Mononuclear cell (primary cell): ENCODE measurements around the gene ENTR1. TPM values are rescaled to one million over a fixed set of nuclear protein-coding genes. Genes with fewer than 3 reads are reported as not detected.
"Not testable (repeated sequence)": the region's sequence is repeated elsewhere in the genome, so short reads cannot be mapped to it uniquely, and the experiment has no call there.

Experiments used
- H3K27me3 ChIP-seq: 2 replicates; pipeline ENCODE4 v1.6.0; 2011; ENCODE audit warnings: low read length, control low read depth; ENCODE audit not compliant: insufficient read depth
- H3K4me1 ChIP-seq: 2 replicates; pipeline ENCODE4 v1.5.1; 2011; ENCODE audit warnings: mild to moderate bottlenecking, low read length, control low read depth; ENCODE audit not compliant: insufficient read depth
- H3K4me3 ChIP-seq: 2 replicates; pipeline ENCODE4 v1.5.1; 2011; ENCODE audit warnings: mild to moderate bottlenecking, low read length, moderate library complexity
- H3K9me3 ChIP-seq: 2 replicates; pipeline ENCODE4 v1.5.1; 2011; ENCODE audit warnings: low read depth, mild to moderate bottlenecking, control low read depth, low read length
- total RNA-seq: library from RNA; depleted of rRNA; stranded (reverse); fragments of >200 nt; gene quantifications from one replicate; pipeline ENCODE4 v1.2.3, GENCODE V29; 2012

ENTR1 gene
- total RNA-seq, 1 donor: 16.2 TPM

GRCh38 chr9:136412962-136413361 is 2.5 kb upstream of the ENTR1 start:
- no peak overlapping the region for H3K4me3 ChIP-seq
- H3K4me1 ChIP-seq: peaks cover 27% of the 10 kb centered on the region
- H3K9me3 ChIP-seq: no peaks in the 10 kb centered on the region
- H3K27me3 ChIP-seq: no peaks in the 10 kb centered on the region

DNA sequence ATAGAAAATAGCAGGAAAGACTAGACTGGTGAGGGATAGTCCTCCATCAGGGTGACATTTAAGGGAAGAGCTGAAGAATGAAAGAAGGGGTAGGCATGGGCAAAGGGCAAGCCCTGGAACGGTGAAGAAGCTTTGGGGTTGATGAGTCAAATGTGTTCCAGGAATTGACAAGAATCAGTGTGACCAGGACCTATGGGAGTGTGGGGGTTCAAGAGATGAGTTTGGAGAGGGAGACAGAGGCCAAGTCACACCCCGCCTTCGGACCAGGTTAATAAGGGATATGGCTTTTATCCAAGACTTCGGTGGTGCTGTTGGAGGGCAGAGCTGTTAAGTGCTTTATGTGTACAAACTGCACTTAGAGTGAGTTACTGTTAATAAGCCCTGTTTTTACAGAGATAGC is 964 bp upstream of the ENTR1 start:
- peaks cover 27% of the 10 kb centered on the region for H3K4me1 ChIP-seq
- H3K4me3 ChIP-seq: peak overlapping the region; percentile 84
- H3K27me3 ChIP-seq: no peaks in the 10 kb centered on the region
- H3K9me3 ChIP-seq: no peaks in the 10 kb centered on the region

- H3K4me3 ChIP-seq: peak overlapping the region; percentile 84
- H3K4me1 ChIP-seq: peaks cover 34% of the 10 kb centered on the region
- H3K27me3 ChIP-seq: no peaks in the 10 kb centered on the region
- H3K9me3 ChIP-seq: no peaks in the 10 kb centered on the region
Measured at GRCh38 chr9:136409557-136410455, 608 bp downstream of the ENTR1 start.

DNA sequence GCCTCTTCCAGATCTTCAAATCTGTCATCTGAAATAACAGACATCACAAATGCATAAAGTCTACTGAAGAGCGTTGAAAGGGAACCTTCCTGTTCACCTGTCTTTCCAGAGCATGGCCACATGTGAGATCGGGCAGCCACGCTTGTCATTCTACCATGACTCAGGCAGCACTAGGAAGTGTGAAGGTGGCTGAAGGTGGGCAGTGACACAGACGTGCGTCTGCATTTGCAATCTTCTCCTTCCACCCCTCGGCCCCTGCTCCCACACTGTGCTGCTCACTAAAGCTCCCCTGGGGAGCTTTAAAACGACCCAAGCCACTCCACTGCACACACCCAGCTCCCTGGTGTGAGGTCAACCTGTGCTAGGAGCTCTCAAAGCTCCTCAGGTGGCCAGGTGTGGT is 2.5 kb downstream of the ENTR1 start:
- H3K4me1 ChIP-seq: peaks cover 50% of the 10 kb centered on the region
- H3K9me3 ChIP-seq: no peaks in the 10 kb centered on the region
- no peaks in the 10 kb centered on the region for H3K27me3 ChIP-seq

DNA sequence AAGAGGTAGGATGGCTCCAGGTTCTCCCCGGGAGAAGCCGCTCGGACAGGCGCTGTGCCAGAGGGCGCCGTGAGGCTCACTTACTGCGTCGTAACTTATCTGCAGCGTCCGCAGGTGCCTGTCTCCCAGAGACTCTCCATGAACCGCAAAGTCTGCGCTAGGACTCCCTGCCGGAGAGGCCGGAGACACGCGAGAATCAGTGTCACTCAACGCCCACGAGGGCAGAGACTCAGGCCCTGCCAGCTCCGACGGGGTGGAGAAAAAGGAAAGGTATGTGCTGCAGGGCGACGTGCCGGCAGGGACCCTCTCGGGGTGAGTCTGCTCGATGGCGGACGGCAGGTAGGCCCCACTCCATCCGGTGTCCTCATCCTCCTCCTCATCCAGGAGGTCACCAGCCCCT is 3.4 kb downstream of the ENTR1 start:
- H3K9me3 ChIP-seq, H3K27me3 ChIP-seq, H3K4me3 ChIP-seq: not testable (repeated sequence)
- H3K4me1 ChIP-seq: peaks cover 50% of the 10 kb centered on the region

More for the DNA sequence above, 2.5 kb downstream of the ENTR1 start:
- H3K4me3 ChIP-seq: no peak overlapping the region

DNA sequence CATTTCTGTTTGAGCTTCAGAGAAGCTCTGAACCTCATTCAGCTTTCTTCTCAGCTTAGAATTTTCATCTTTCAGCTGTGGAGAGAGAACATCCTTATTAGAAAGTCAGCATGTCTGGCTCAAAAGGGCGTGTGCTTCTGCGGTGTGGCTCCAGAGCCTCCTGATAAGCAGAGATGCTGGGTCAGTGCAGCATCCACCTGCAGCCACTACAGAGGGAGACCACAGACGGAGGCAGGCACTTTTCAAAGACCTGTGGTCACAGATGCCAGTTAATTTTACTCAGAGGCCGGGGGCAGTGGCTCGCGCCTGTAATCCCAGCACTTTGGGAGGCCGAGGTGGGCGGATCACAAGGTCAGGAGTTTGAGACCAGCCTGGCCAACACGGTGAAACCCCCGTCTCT is 4.5 kb downstream of the ENTR1 start:
- H3K9me3 ChIP-seq, H3K27me3 ChIP-seq, H3K4me3 ChIP-seq: not testable (repeated sequence)
- H3K4me1 ChIP-seq: peaks cover 41% of the 10 kb centered on the region

GRCh38 chr9:136405481-136405880 is 4.9 kb downstream of the ENTR1 start:
- Histone ChIP-seq H3K4me1 (peaks cover 44% of the 10 kb centered on the region), H3K9me3 (no peaks in the 10 kb centered on the region), H3K4me3 (no peak overlapping the region), H3K27me3 (no peaks in the 10 kb centered on the region)

DNA sequence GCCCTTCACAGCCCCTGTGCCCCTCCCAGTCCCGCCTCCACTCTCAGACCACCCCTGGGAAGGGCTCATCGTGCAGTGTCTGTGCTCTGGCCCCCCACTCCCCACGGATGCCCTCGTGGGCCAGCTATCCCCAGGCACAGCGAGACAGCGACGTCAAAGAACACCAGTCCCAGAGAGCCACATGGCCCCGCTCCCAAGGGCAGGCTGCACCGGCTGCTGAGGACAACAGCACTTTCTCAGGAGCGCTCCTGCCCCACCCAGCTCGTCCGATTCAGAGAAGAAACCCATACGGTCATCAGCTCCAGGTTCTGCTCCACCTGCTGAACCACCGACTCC is 5.6 kb downstream of the ENTR1 start:
- no peaks in the 10 kb centered on the region for H3K27me3 ChIP-seq
- no peak overlapping the region for H3K4me3 ChIP-seq
- no peaks in the 10 kb centered on the region for H3K9me3 ChIP-seq
- peaks cover 45% of the 10 kb centered on the region for H3K4me1 ChIP-seq

GRCh38 chr9:136403915-136404800 is 6.3 kb downstream of the ENTR1 start:
- H3K9me3 ChIP-seq: no peaks in the 10 kb centered on the region
- no peak overlapping the region for H3K4me3 ChIP-seq
- peaks cover 45% of the 10 kb centered on the region for H3K4me1 ChIP-seq
- no peaks in the 10 kb centered on the region for H3K27me3 ChIP-seq

DNA sequence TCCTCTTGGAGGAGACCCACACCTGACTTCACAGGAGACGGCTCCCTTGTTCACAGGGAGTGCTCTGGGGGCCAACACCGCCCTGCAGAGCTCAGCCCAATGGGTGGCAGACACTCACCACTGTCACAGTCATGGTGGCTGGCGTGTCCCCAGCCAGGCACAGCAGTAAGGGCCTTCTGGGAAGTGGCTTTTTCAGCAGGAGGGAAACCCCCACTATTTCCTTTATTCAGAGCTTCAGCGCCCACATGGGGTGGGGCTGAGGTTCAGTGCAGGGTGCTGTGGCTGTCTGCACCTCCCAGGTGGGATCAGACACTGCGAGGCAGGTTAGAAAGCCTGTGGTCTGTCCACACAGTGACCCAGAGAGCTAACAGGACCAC is 6.9 kb downstream of the ENTR1 start:
- Histone ChIP-seq H3K27me3 (no peaks in the 10 kb centered on the region), H3K9me3 (no peaks in the 10 kb centered on the region), H3K4me3 (no peak overlapping the region), H3K4me1 (peaks cover 45% of the 10 kb centered on the region)

DNA sequence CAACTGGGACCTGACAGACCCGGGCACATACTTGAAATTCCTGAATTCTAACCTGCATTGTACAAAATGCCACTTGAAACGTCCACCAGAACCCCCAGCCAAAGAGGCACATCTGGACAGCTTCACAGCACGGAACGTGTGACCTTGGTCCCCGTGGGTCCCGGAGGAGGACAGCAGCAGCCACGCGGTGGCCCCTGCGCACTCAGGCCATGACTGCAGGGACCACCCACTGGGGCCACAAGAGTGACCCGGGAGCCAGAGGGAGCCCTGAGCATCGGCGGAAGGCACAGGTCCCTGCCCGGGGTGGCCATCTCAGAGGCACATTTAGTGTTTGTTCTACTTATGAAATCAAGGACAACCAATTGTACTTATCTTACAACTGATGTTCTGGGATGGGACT is 8.3 kb downstream of the ENTR1 start:
- H3K27me3 ChIP-seq: no peaks in the 10 kb centered on the region
- peaks cover 50% of the 10 kb centered on the region for H3K4me1 ChIP-seq
- no peak overlapping the region for H3K4me3 ChIP-seq
- H3K9me3 ChIP-seq: no peaks in the 10 kb centered on the region

DNA sequence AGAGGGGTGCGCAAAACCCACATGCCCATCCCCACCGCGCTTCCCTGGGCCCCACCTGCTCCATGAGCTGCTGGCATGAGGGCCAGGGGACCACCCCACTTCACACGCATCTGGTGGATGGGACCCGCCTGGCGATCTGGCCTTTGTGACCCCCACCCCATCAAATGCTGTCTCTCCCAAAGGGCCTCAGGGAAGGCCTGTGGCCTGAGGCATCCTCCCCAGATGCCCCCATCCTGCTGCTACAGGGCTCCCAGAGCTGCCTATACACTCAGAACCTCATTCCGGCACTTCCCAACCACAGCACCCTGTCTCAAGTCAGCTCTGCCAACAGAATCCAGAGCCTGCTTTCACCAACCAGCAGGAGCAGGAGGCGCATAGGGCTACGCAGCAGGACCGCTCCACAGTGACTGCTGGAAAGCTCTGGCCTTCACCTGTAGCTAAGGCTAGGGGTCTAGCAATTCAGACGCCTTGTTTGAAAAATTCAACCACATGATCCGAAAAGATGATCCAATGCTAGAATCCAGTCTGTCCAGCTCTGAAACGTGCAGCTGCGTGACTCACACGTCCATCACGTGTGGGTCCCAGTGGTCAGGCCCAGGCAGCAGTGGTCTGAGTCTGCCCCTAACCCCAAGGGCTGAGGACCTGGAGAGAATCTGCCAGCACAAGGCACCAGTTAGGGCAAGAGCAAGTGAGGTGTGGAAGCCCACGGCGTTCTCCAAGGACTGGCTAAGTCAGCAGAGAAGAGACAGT is 9.1 kb downstream of the ENTR1 start:
- no peak overlapping the region for H3K4me3 ChIP-seq
- no peaks in the 10 kb centered on the region for H3K27me3 ChIP-seq
- H3K4me1 ChIP-seq: peaks cover 50% of the 10 kb centered on the region
- no peaks in the 10 kb centered on the region for H3K9me3 ChIP-seq

GRCh38 chr9:136400038-136400834 is 10.2 kb downstream of the ENTR1 start, which contains the start of gene SNAPC4:
Gene SNAPC4 (minus strand): TSS chr9:136400170. CDS start chr9:136398428, 1,742 bp downstream.
- Histone ChIP-seq H3K4me1 (peaks cover 47% of the 10 kb centered on the region), H3K4me3 (peak within 1 kb of the TSS; percentile 69), H3K9me3 (no peaks in the 10 kb centered on the region), H3K27me3 (no peaks in the 10 kb centered on the region)
